Measurements from ENCODE around the gene CPB2.

CPB2 gene

DNA sequence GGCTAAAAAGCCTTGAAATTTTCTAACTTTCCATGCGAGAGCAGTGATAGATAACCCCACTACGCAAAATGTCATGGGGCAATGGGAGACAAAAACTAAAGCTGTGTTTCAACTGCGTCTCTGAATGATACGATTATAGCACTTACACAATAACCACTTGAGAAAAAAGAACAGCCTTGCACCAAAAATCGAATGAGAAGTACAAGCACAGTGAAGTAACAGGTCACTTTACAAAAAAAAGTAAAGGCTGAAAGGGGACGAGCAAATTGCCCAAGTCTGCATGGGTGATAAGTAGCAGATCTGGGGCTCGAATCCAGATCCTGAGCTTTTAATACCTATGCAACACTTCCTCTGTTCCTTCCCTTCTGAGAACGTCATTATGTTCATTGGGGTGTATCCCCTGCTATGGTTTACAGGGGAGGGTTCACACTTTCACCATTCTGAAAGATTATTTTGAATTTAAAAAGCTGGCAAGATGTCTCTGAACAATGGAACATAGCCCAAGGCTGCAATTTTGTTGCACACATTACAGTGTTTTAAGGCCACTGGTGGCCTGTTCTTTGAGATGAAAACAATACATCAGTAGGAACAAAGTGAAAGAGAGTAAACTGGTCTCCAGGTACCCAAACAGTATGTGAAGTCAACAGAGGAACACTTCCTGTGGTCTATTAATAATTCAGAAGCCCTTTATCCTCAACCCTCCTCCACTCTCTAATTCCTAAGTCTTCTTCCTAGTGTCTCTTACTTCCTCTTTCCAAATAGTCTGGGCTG, 3.2 kb downstream of the CPB2 start:
- Histone ChIP-seq H3K27me3 (no peaks in the 10 kb centered on the region), H3K27ac (no peak overlapping the region), H4K20me1 (no peaks in the 10 kb centered on the region), H3K4me1 (peaks cover 29% of the 10 kb centered on the region), H3K9me3 (no peaks in the 10 kb centered on the region), H3K4me2 (peak overlapping the region; percentile 48), H3K4me3 (no peak overlapping the region), H3K9ac (no peak overlapping the region), H3K36me3 (no peaks in the 10 kb centered on the region)
- TF ChIP-seq Cebpa-rat (IDR thresholded peaks at IDR 0.05), result no peak

DNA sequence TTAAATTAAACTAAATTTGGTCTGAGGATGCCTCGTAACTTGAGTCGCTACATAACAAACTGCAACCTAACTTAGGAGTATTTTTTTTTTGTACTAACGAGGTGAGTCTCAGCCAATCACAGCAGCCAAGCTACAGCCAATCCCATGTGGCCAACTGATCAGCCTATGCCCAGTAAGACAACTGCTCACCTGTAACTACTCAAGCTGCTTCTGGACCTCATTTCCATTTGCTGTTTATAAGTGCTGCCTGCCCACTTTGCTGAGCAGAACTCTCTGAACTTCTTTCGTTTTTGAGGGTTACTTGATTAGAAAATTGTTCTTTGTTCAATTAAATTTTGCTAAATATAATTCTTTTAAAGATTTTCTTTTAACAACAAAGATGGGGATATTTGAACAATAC, 3.8 kb downstream of the CPB2 start:
- peak overlapping the region; percentile 48; the same call in 1 of the 2 replicates for H3K4me2 ChIP-seq
- H3K27ac ChIP-seq, result no peak overlapping the region
- no peak overlapping the region for H3K9ac ChIP-seq

DNA sequence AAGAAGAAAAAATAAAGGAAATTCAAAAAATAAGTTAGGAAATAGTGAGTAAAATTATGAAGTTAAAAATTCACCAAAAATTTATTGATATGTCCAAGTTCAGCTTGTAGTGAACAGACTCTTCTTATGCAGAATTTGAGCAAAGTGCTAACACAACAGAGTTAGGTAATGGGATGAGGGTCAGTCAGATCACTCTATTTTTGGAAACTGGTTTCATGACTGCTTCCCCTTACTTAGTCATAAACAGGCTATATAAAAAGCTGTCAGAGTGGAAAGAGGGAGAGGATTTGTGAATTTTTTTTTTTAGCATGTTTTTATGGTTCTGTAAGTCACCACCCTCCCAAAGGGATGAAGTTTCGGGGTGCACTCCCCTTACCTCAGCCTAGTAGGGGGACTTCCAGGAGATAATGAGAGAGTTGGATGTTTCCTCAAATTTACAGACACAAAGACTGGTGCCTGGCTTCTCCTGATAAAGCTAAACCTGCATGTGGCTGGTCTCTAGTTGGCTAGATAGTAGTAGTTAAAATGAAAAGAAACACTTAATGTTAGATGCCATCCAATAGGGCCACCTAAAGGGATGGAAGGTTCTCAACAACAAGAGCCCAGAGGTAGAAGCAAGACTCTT, 4.5 kb downstream of the CPB2 start:
- H3K36me3 ChIP-seq, result no peaks in the 10 kb centered on the region
- no peak overlapping the region for H3K9ac ChIP-seq
- H3K9me3 ChIP-seq, result no peaks in the 10 kb centered on the region
- H4K20me1 ChIP-seq, result no peaks in the 10 kb centered on the region
- peak overlapping the region; percentile 27; the same call in 1 of the 2 replicates for H3K27ac ChIP-seq
- H3K4me1 ChIP-seq, result peaks cover 23% of the 10 kb centered on the region
- TF ChIP-seq Cebpa-rat (IDR thresholded peaks at IDR 0.05), result no peak
- no peaks in the 10 kb centered on the region for H3K27me3 ChIP-seq
- H3K4me2 ChIP-seq, result peak overlapping the region; percentile 15
- H3K4me3 ChIP-seq, result no peak overlapping the region

More for the DNA sequence above, 3.8 kb downstream of the CPB2 start:
- no peaks in the 10 kb centered on the region for H3K36me3 ChIP-seq
- no peak overlapping the region for H3K4me3 ChIP-seq
- peaks cover 23% of the 10 kb centered on the region for H3K4me1 ChIP-seq
- H4K20me1 ChIP-seq, result no peaks in the 10 kb centered on the region
- no peak for TF ChIP-seq Cebpa-rat (IDR thresholded peaks at IDR 0.05)
- no peaks in the 10 kb centered on the region for H3K27me3 ChIP-seq
- H3K9me3 ChIP-seq, result no peaks in the 10 kb centered on the region

DNA sequence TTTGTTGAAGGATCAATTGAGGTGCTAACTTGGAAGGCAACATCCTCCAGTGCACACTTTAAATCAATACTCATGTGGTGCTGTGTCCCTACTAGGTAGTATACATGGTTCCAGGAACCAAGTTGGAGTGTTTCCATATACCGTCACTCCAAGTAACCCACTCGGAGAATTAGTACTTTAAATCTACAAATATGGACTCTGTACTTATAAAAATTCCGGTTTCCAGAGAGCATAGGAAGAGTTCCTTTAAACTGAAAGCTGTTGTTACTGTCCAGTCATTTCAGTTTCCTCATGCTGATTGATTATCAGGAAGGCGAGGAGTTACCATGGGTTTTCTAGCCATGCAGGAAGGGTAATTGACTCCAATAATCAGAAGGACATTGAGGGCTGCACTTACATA, 7.2 kb downstream of the CPB2 start:
- no peak overlapping the region for H3K4me3 ChIP-seq
- H3K9me3 ChIP-seq, result no peaks in the 10 kb centered on the region
- H3K4me2 ChIP-seq, result no peak overlapping the region
- no peak for TF ChIP-seq Cebpa-rat (IDR thresholded peaks at IDR 0.05)
- H4K20me1 ChIP-seq, result no peaks in the 10 kb centered on the region
- no peaks in the 10 kb centered on the region for H3K36me3 ChIP-seq
- no peak overlapping the region for H3K27ac ChIP-seq
- peaks cover 23% of the 10 kb centered on the region for H3K4me1 ChIP-seq
- H3K9ac ChIP-seq, result no peak overlapping the region
- no peaks in the 10 kb centered on the region for H3K27me3 ChIP-seq

DNA sequence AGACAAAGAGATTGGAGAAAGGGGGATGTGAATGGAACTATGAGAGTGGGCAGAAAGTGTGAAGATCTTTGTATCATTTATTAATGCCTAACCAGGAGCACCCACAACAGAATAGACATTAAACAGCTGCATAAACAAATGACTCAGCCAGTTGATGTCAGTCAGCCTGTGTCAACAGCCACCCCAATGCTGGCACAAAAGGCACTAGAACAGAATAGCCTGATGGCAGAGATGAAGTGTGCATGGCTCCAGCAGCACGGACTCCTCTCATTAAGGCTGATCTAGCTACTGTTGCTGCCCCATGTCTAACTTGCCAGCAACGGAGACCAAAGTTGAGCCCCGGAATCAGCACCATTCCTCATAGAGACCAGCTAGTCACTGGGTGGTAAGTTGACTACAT, 7.8 kb downstream of the CPB2 start:
- no peaks in the 10 kb centered on the region for H4K20me1 ChIP-seq
- no peaks in the 10 kb centered on the region for H3K9me3 ChIP-seq
- no peaks in the 10 kb centered on the region for H3K27me3 ChIP-seq
- H3K36me3 ChIP-seq, result no peaks in the 10 kb centered on the region
- H3K4me2 ChIP-seq, result no peak overlapping the region
- H3K4me3 ChIP-seq, result no peak overlapping the region
- no peak for TF ChIP-seq Cebpa-rat (IDR thresholded peaks at IDR 0.05)
- peaks cover 20% of the 10 kb centered on the region for H3K4me1 ChIP-seq
- H3K9ac ChIP-seq, result no peak overlapping the region
- H3K27ac ChIP-seq, result no peak overlapping the region

DNA sequence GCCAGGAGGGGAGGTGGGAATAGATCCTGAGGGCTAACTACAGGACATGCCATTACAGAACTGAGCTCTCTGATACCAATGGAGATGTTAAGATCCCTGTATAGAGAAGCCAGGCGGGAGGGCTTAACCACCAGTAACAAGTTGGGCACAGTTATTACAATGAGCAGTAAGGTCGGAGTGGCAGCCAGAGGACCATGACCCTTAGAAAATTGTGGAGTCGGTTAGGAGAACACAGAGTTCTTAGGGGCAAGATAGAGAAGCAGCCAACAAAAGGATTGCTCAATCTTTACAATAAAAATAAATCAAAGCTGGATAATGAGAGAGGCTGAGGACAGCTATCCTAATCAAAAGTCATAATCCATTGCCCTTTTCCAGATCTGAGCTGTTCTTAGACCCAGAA, 10.4 kb downstream of the CPB2 start:
- no peak for TF ChIP-seq Cebpa-rat (IDR thresholded peaks at IDR 0.05)
- no peaks in the 10 kb centered on the region for H3K9me3 ChIP-seq
- no peaks in the 10 kb centered on the region for H3K4me1 ChIP-seq
- H3K27ac ChIP-seq, result no peak overlapping the region
- H4K20me1 ChIP-seq, result no peaks in the 10 kb centered on the region
- no peaks in the 10 kb centered on the region for H3K36me3 ChIP-seq
- H3K9ac ChIP-seq, result no peak overlapping the region
- no peak overlapping the region for H3K4me2 ChIP-seq
- no peaks in the 10 kb centered on the region for H3K27me3 ChIP-seq
- H3K4me3 ChIP-seq, result no peak overlapping the region

DNA sequence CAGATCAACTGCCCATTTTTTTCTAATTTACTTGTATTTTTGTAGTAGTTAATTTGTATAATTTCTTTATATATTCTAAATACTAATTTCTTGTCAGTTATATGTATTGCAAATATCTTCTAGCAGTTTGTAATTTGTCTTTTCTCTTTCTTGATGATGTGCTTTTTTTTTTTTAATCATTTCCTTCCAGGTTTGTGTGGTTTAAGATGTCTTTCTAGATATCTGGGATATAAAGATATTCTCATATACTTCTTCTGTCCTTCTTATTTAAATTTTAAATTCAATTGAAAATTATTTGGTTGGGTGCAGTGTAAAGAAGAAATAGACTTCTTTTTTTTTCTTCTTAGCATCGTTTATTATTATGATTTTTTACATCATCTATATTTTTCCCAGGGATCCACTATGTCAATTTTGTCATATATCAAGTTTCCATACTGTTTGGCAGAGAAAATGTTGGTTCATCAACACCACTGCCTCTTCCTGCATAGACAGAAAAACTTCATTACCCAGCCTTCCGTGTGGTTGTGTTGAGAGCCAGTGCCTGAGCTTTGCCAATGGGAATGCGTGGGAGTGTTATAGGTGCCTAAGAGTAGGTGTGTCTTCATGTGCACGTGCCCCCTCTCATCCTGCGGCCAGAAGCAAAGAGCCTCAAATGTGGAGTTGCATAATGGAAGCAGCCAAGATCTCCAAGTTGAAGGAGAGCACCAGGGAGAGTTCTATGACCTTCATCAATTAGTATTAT, 15.8 kb downstream of the CPB2 start:
- TF ChIP-seq Cebpa-rat (IDR thresholded peaks at IDR 0.05), result no peak
- no peak overlapping the region for H3K9ac ChIP-seq
- no peaks in the 10 kb centered on the region for H3K36me3 ChIP-seq
- no peaks in the 10 kb centered on the region for H4K20me1 ChIP-seq
- no peak overlapping the region for H3K27ac ChIP-seq
- H3K4me3 ChIP-seq, result no peak overlapping the region
- no peaks in the 10 kb centered on the region for H3K27me3 ChIP-seq
- no peaks in the 10 kb centered on the region for H3K4me1 ChIP-seq
- H3K9me3 ChIP-seq, result peaks cover 12% of the 10 kb centered on the region
- no peak overlapping the region for H3K4me2 ChIP-seq

DNA sequence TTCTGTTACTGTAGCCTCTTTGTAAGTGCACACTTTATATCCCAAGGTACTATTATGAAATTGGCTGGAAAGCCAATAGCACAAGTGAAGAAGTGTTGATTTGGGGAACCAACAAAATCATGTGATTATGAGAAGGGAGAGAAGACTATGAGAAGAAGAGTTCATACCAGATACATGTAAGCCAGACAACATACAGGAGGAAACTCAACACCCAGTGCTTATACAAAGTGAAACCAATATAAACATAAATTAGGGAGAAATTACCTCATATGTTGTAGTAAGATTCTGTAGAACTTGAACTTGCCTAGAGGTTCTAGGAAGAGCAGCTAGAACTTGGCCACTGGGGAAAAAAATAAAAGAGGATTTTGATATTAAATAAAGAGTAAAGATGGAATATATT, 17.4 kb downstream of the CPB2 start:
- no peak overlapping the region for H3K9ac ChIP-seq
- H3K4me2 ChIP-seq, result no peak overlapping the region

DNA sequence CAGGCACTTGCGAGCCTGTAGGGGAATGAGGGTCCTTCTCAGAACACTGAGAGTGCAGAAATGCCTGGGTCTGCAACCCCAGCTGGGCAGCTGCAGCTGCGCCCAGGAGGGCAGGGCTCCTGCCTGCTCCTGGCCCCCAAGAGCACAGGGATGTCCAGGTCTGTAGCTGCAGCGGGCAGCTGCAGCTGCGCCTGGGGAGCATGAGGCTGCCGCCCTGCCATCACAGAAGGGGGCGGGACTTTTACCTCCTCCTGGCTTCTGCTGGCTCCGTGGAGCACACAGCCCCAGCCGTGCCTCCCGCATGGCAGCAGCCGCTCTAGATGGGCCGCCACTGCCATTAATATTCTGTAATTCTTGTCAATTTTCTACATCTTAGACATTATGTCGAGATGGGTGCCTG, 17.8 kb downstream of the CPB2 start:
- no peak for TF ChIP-seq Cebpa-rat (IDR thresholded peaks at IDR 0.05)
- Histone ChIP-seq H3K9me3 (peaks cover 12% of the 10 kb centered on the region), H3K4me3 (no peak overlapping the region), H3K27ac (no peak overlapping the region), H3K27me3 (no peaks in the 10 kb centered on the region), H3K9ac (no peak overlapping the region), H3K36me3 (no peaks in the 10 kb centered on the region), H4K20me1 (no peaks in the 10 kb centered on the region), H3K4me1 (no peaks in the 10 kb centered on the region), H3K4me2 (no peak overlapping the region)

More for the DNA sequence above, 17.4 kb downstream of the CPB2 start:
- H4K20me1 ChIP-seq, result no peaks in the 10 kb centered on the region
- H3K36me3 ChIP-seq, result no peaks in the 10 kb centered on the region
- no peaks in the 10 kb centered on the region for H3K4me1 ChIP-seq
- no peaks in the 10 kb centered on the region for H3K27me3 ChIP-seq
- peaks cover 12% of the 10 kb centered on the region for H3K9me3 ChIP-seq
- no peak overlapping the region for H3K4me3 ChIP-seq
- H3K27ac ChIP-seq, result no peak overlapping the region
- TF ChIP-seq Cebpa-rat (IDR thresholded peaks at IDR 0.05), result no peak

DNA sequence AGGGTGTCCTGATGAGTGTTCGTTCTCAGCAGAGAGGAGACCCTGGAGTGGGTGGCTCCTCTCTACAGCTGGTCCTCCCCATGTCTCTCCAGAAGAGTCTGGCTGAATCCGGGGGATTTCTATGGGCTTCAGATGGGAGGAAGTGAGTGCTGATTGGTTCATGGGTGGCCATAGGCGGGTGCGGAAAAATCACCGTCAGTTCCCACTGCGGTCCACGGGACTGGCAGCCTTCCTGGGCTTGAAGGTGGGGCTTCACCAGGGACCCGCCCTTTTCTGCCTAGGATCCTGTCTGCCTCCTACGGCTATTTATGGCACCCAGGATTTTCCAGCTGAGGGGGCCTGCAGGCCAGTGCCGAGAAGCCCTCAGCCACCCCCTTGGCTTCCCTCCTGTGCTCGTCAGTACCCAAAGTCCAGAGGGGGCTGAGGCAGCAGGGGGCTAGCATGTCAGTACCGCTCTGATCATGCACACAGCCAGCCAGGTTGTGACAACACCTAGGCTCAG, 18.4 kb downstream of the CPB2 start:
- no peaks in the 10 kb centered on the region for H3K27me3 ChIP-seq
- no peak overlapping the region for H3K9ac ChIP-seq
- no peak for TF ChIP-seq Cebpa-rat (IDR thresholded peaks at IDR 0.05)
- H4K20me1 ChIP-seq, result no peaks in the 10 kb centered on the region
- no peaks in the 10 kb centered on the region for H3K36me3 ChIP-seq
- no peaks in the 10 kb centered on the region for H3K4me1 ChIP-seq
- H3K27ac ChIP-seq, result no peak overlapping the region
- no peak overlapping the region for H3K4me3 ChIP-seq
- no peak overlapping the region for H3K4me2 ChIP-seq
- H3K9me3 ChIP-seq, result peaks cover 12% of the 10 kb centered on the region
